ENCODE data around the gene GDF11.
A peak's percentile ranks its signal among the peaks of the same experiment; 100 is the strongest.

Gene GDF11

GRCh38 chr12:55707219-55707671 lies 35.7 kb upstream of the GDF11 start:
- no peak for DNase-seq (ENCODE audit: low read depth)

GRCh38 chr12:55707841-55708694 lies 34.9 kb upstream of the GDF11 start, which contains the start of gene ITGA7:
Gene ITGA7, minus strand, starts transcription at chr12:55707904. Its CDS starts 222 bp downstream, at chr12:55707682.
- peak; percentile 44 for DNase-seq (ENCODE audit: low read depth)

GRCh38 chr12:55708695-55709233 lies 34.2 kb upstream of the GDF11 start:
- DNase-seq (ENCODE audit: low read depth) = no peak

GRCh38 chr12:55711786-55712553 lies 31.0 kb upstream of the GDF11 start:
- DNase-seq (ENCODE audit: low read depth) = no peak

- no peak for DNase-seq (ENCODE audit: low read depth)
Measured at GRCh38 chr12:55712700-55713415, 30.1 kb upstream of the GDF11 start.

- DNase-seq (ENCODE audit: low read depth) = no peak
Measured at GRCh38 chr12:55713721-55714120, 29.2 kb upstream of the GDF11 start.

- no peak for DNase-seq (ENCODE audit: low read depth)
Measured at GRCh38 chr12:55715169-55715764, 27.7 kb upstream of the GDF11 start.

- peak; percentile 91 for DNase-seq (ENCODE audit: low read depth)
Measured at GRCh38 chr12:55715833-55716581, 26.9 kb upstream of the GDF11 start, which contains the start of gene BLOC1S1. Gene BLOC1S1, plus strand, starts transcription at chr12:55716046. Its CDS starts 6 bp downstream, at chr12:55716052.

GRCh38 chr12:55716582-55716957 lies 26.4 kb upstream of the GDF11 start:
- DNase-seq (ENCODE audit: low read depth) = no peak

- no peak for DNase-seq (ENCODE audit: low read depth)
Measured at GRCh38 chr12:55717011-55718007, 25.6 kb upstream of the GDF11 start.

GRCh38 chr12:55718015-55718414 lies 24.9 kb upstream of the GDF11 start:
- DNase-seq (ENCODE audit: low read depth) = no peak

- no peak for DNase-seq (ENCODE audit: low read depth)
Measured at GRCh38 chr12:55718624-55719275, 24.2 kb upstream of the GDF11 start.

- no peak for DNase-seq (ENCODE audit: low read depth)
Measured at GRCh38 chr12:55719371-55719770, 23.6 kb upstream of the GDF11 start.

- no peak for DNase-seq (ENCODE audit: low read depth)
Measured at GRCh38 chr12:55720071-55720564, 22.8 kb upstream of the GDF11 start, which contains the start of gene RDH5. Gene RDH5, plus strand, starts transcription at chr12:55720393. Its CDS starts 792 bp downstream, at chr12:55721185.

- DNase-seq (ENCODE audit: low read depth) = no peak
Measured at GRCh38 chr12:55720894-55721444, 22.0 kb upstream of the GDF11 start.

- DNase-seq (ENCODE audit: low read depth) = no peak
Measured at GRCh38 chr12:55721601-55722213, 21.2 kb upstream of the GDF11 start.

- DNase-seq (ENCODE audit: low read depth) = no peak
Measured at GRCh38 chr12:55722948-55723347, 20.0 kb upstream of the GDF11 start.
